HCT116 (cell line): ENCODE data around the gene BICRA. TPM values are rescaled to one million over a fixed set of nuclear protein-coding genes. Genes with fewer than 3 reads are reported as not detected.
A peak's percentile ranks its signal among the peaks of the same experiment; 100 is the strongest.
"Not testable (repeated sequence)": the region's sequence is repeated elsewhere in the genome, so short reads cannot be mapped to it uniquely, and the experiment has no call there.

ENCODE experiments used
- ATAC-seq: fragments of 200-7000 bp; cut with Tn5 transposase; 2 replicates; pipeline ENCODE4 v1.9.1; 2020; ENCODE audit warnings: mild to moderate bottlenecking, moderate library complexity
- BruUV-seq: library from RNA; stranded (reverse); fragments of 400-500 nt; replicated peaks from 2 replicates; lab custom pipeline; 2021; lab: Mats Ljungman, UMichigan
- CTCF ChIA-PET: fragments of 300-600 bp; sonication (Branson Sonifier 250); formaldehyde crosslinking; loops from one replicate; lab custom pipeline; 2021; ENCODE audit warnings: antibody characterized with exemption; lab: Charles Lee
- POLR2A ChIA-PET: fragments of 300-600, 350-600 bp; sonication (Branson Sonifier 250); formaldehyde crosslinking; loops from one replicate; lab custom pipeline; 2021; ENCODE audit warnings: antibody characterized with exemption; lab: Charles Lee
- RAD21 ChIA-PET, 2 experiments: fragments of 300-600 bp; sonication (Branson Sonifier 250); formaldehyde crosslinking; loops; one replicate each; lab custom pipeline; 2023; ENCODE audit warnings: low total read pairs in 2 of 2; ENCODE audit not compliant: uncharacterized antibody in 2 of 2, unreplicated experiment in 2 of 2, low non-redundant PET in 1 of 2; lab: Charles Lee
- DNase-seq: peaks from one replicate; pipeline ENCODE4 v3.0.0-alpha.2; 2010; ENCODE audit warnings: low read depth, low spot score
- H2AFZ ChIP-seq: fragments of 200-600 bp; shearing (Covaris generic), sonication (generic); 2 replicates; pipeline ENCODE4 v1.6.1; 2017; ENCODE audit warnings: low read depth, mixed run types, mixed read lengths, antibody characterized with exemption, low read length; ENCODE audit not compliant: poor library complexity, severe bottlenecking
- H3K27ac ChIP-seq: 2 replicates; pipeline ENCODE4 v1.5.1; 2012; ENCODE audit warnings: low read depth, low read length
- H3K27me3 ChIP-seq: fragments of 200-600 bp; sonication (generic); 2 replicates; pipeline ENCODE4 v1.6.1; 2016; ENCODE audit warnings: mixed run types, low read length, mixed read lengths; ENCODE audit not compliant: insufficient read depth
- H3K36me3 ChIP-seq, 2 experiments: fragments of 200-500 bp in 1 of 2; fragments of 200-600 bp in 1 of 2; sonication (Bioruptor generic) in 1 of 2; sonication (generic) in 1 of 2; 2 replicates each; pipeline versions ENCODE4 v1.5.1 to v1.6.1; 2014 to 2016; ENCODE audit warnings: low read length in 2 of 2, inconsistent platforms in 1 of 2, mixed read lengths in 1 of 2, mixed run types in 1 of 2; ENCODE audit not compliant: insufficient read depth in 2 of 2, control insufficient read depth in 1 of 2
- H3K4me1 ChIP-seq, 2 experiments: fragments of 200-600 bp in 1 of 2; sonication (generic) in 1 of 2; 2 replicates each; pipeline versions ENCODE4 v1.5.1 to v1.6.1; 2012 to 2017; ENCODE audit warnings: low read length in 2 of 2, inconsistent platforms in 1 of 2, mild to moderate bottlenecking in 1 of 2, mixed read lengths in 1 of 2, mixed run types in 1 of 2, moderate library complexity in 1 of 2; ENCODE audit not compliant: insufficient read depth in 2 of 2, control insufficient read depth in 1 of 2
- H3K4me2 ChIP-seq: fragments of 200-600 bp; sonication (generic); 2 replicates; pipeline ENCODE4 v1.6.1; 2017; ENCODE audit warnings: mixed run types, low read length, mixed read lengths
- H3K4me3 ChIP-seq, 2 experiments: fragments of 200-600 bp in 1 of 2; sonication (generic) in 1 of 2; replicated peaks in 1 of 2; 2 replicates each; pipeline ENCODE4 v1.5.1; 2011 to 2016; ENCODE audit warnings: low read length in 2 of 2, control low read depth in 1 of 2, low read depth in 1 of 2, mild to moderate bottlenecking in 1 of 2, mixed read lengths in 1 of 2, mixed run types in 1 of 2
- H3K79me2 ChIP-seq: fragments of 200-600 bp; sonication (generic); 2 replicates; pipeline ENCODE4 v1.6.1; 2017; ENCODE audit warnings: mild to moderate bottlenecking, mixed run types, low read length, moderate library complexity, mixed read lengths; ENCODE audit not compliant: insufficient read depth
- H3K9ac ChIP-seq: fragments of 200-600 bp; sonication (generic); 2 replicates; pipeline ENCODE4 v1.6.1; 2016; ENCODE audit warnings: low read length, mixed read lengths
- H3K9me2 ChIP-seq: fragments of 200-600 bp; sonication (generic), shearing (Covaris generic); 2 replicates; pipeline ENCODE4 v1.6.1; 2017; ENCODE audit warnings: mixed run types, mild to moderate bottlenecking, moderate library complexity; ENCODE audit not compliant: insufficient read depth
- H3K9me3 ChIP-seq, 2 experiments: fragments of 200-500 bp in 1 of 2; fragments of 200-600 bp in 1 of 2; sonication (Bioruptor generic) in 1 of 2; sonication (generic) in 1 of 2; 2 replicates each; pipeline ENCODE4 v1.6.1; 2014 to 2017; ENCODE audit warnings: low read length in 2 of 2, mixed read lengths in 2 of 2, inconsistent platforms in 1 of 2, low read depth in 1 of 2, mild to moderate bottlenecking in 1 of 2, mixed run types in 1 of 2, moderate library complexity in 1 of 2; ENCODE audit not compliant: control insufficient read depth in 1 of 2, insufficient read depth in 1 of 2
- H4K20me1 ChIP-seq: fragments of 200-600 bp; sonication (generic), shearing (Covaris generic); 2 replicates; pipeline ENCODE4 v1.6.1; 2017; ENCODE audit warnings: mixed run types, mild to moderate bottlenecking, moderate library complexity; ENCODE audit not compliant: insufficient read depth
- ATF3 ChIP-seq: IDR thresholded peaks from 2 replicates; pipeline ENCODE4 v1.6.1; 2012
- ELF1 ChIP-seq: IDR thresholded peaks from 2 replicates; pipeline ENCODE4 v1.6.1; 2012; ENCODE audit warnings: low read depth, borderline replicate concordance
- FOSL1 ChIP-seq: IDR thresholded peaks from 2 replicates; pipeline ENCODE4 v1.6.1; 2012; ENCODE audit warnings: low read depth
- MAX ChIP-seq: IDR thresholded peaks from 2 replicates; pipeline ENCODE4 v1.6.1; 2012
- POLR2A ChIP-seq: IDR thresholded peaks from 2 replicates; pipeline ENCODE4 v1.7.0; 2011; ENCODE audit warnings: borderline replicate concordance; ENCODE audit not compliant: insufficient read depth, insufficient read length; ENCODE audit errors: extremely low read depth
- RAD21 ChIP-seq: IDR thresholded peaks from 2 replicates; pipeline ENCODE4 v1.6.1; 2012; ENCODE audit warnings: low read depth, mild to moderate bottlenecking
- ZBTB33 ChIP-seq: IDR thresholded peaks from 2 replicates; pipeline ENCODE4 v1.6.1; 2011; ENCODE audit warnings: mild to moderate bottlenecking, low read length, moderate library complexity; ENCODE audit not compliant: insufficient replicate concordance; ENCODE audit errors: extremely low read depth
- intact Hi-C: fragments of 100-400 bp; cut with micrococcal nuclease; formaldehyde crosslinking; loops from 2 replicates; pipeline ENCODE4 v1.10.0; 2022
- total RNA-seq: library from RNA; stranded (reverse); gene quantifications from one replicate; pipeline ENCODE4 v1.2.1, GENCODE V29; 2021; ENCODE audit not compliant: unreplicated experiment

Gene BICRA
- total RNA-seq, 1 experiment from 2014 or later: 11.3 TPM

GRCh38 chr19:47726467-47726866 lies 117.5 kb downstream of the BICRA start (continued):
- TF ChIP-seq ZBTB33: no peak
- no peak for TF ChIP-seq POLR2A
- TF ChIP-seq RAD21: no peak
- TF ChIP-seq ELF1: no peak
- TF ChIP-seq FOSL1: no peak
- TF ChIP-seq ATF3: no peak; the same call in 1 of the 2 replicates
- TF ChIP-seq MAX: peak; percentile 49; the same call in 1 of the 2 replicates

- H2AFZ ChIP-seq, H3K4me3 ChIP-seq, BruUV-seq, H3K27me3 ChIP-seq, DNase-seq, H4K20me1 ChIP-seq, ATAC-seq, RAD21 ChIA-PET, H3K9me2 ChIP-seq, H3K9me3 ChIP-seq, H3K79me2 ChIP-seq: not testable (repeated sequence)
- Histone ChIP-seq H3K36me3 (peaks cover 2 to 18% of the 10 kb centered on the region in 2 experiments; a peak in 3 of 4 replicates), H3K4me2 (peak overlapping the region; percentile 88), H3K9ac (peak overlapping the region; percentile 39), H3K27ac (peak overlapping the region; percentile 98), H3K4me1 (peaks cover 38 to 70% of the 10 kb centered on the region in 2 experiments)
- intact Hi-C loops: loop anchor here (2.0 kb wide), 1 partner anchor 15 kb away; no protein-coding TSS in a partner anchor
- ChIA-PET POLR2A (interaction anchor here (1.4 kb wide), 1 partner anchor 12 kb away, joined by 4 read pairs; no protein-coding TSS in a partner anchor), CTCF (interaction anchor here (0.9 to 9.2 kb wide), 4 partner anchors 15 to 291 kb away, joined by 3 to 62 read pairs (median 6); partner anchors contain the start of gene EHD2)
Observed at GRCh38 chr19:47728295-47728694, 119.4 kb downstream of the BICRA start.
